Activated naive CD4-positive, alpha-beta T cell treated with anti-CD3 and anti-CD28 coated beads, Interleukin-2, amount 50 U/mL, for 24 hours (primary cell): ENCODE results near the gene MLLT6.

Experiments used
- H3K27ac Mint-ChIP-seq: one replicate; pipeline ENCODE4 v1.8.0; 2021; ENCODE audit warnings: mild to moderate bottlenecking, mixed read lengths
- H3K27me3 Mint-ChIP-seq: one replicate; pipeline ENCODE4 v1.8.0; 2021; ENCODE audit warnings: mixed read lengths
- H3K36me3 Mint-ChIP-seq: one replicate; pipeline ENCODE4 v1.8.0; 2021; ENCODE audit warnings: mixed read lengths
- H3K4me1 Mint-ChIP-seq: one replicate; pipeline ENCODE4 v1.8.0; 2021; ENCODE audit warnings: mixed read lengths
- H3K4me3 Mint-ChIP-seq: one replicate; pipeline ENCODE4 v1.8.0; 2021; ENCODE audit warnings: mild to moderate bottlenecking, mixed read lengths
- H3K9me3 Mint-ChIP-seq: one replicate; pipeline ENCODE4 v1.8.0; 2021; ENCODE audit warnings: mixed read lengths

MLLT6 gene

DNA sequence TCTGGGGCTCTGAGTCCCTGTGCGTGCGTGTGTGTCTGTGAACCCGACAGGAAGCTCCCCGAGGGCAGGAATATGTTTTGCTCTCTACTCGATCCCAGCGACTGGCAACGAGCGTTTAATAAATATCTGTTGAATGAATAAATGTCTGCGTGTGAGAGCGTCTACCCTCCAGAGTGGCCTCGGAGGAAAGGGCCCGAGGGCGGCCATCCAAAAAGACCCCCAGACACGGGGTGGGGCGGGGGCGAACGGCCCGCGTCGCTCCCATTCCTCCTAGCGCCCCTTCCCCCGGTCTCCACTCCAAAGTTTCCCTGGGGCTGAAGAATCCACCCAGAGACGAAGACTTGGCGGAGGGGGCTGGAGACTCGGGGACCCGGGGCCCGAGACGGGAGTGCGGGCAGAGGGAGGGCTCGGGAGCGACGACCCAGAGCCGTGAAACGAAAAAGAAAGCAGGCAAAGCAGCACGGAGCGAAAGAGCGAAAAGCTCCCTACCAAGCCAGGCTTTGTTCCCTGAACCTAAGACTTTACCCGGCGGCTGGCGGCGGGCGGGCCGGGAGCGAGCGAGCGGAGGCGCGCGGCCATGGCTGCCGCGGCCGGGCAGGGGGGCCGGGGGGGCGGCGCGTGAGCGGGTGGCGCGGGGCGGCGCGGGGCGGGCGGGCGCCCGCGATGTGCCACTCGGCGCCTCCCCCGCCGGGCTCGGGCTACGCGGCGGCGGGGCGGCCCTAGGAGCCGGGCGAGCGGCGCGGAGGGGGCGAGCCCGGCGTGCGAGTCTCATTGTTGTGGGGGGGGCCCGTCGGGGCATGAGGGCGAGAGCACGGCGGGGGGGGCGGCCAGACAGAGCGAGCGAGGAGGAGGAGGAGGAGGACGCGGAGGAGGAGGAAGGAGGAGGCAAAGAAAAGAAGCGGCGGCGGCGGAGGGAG, at the start of gene MLLT6:
Gene MLLT6, plus strand, starts transcription at position 668 of the 917 bp plus-strand sequence. CDS start 360 bp downstream, outside the sequence.
- Mint-ChIP-seq H3K4me1 (peaks cover 44% of the 10 kb centered on the region), H3K9me3 (no peaks in the 10 kb centered on the region), H3K27me3 (no peaks in the 10 kb centered on the region), H3K4me3 (peak within 1 kb of the TSS; percentile 97), H3K27ac (peak within 1 kb of the TSS; percentile 100), H3K36me3 (peaks cover 14% of the 10 kb centered on the region)

DNA sequence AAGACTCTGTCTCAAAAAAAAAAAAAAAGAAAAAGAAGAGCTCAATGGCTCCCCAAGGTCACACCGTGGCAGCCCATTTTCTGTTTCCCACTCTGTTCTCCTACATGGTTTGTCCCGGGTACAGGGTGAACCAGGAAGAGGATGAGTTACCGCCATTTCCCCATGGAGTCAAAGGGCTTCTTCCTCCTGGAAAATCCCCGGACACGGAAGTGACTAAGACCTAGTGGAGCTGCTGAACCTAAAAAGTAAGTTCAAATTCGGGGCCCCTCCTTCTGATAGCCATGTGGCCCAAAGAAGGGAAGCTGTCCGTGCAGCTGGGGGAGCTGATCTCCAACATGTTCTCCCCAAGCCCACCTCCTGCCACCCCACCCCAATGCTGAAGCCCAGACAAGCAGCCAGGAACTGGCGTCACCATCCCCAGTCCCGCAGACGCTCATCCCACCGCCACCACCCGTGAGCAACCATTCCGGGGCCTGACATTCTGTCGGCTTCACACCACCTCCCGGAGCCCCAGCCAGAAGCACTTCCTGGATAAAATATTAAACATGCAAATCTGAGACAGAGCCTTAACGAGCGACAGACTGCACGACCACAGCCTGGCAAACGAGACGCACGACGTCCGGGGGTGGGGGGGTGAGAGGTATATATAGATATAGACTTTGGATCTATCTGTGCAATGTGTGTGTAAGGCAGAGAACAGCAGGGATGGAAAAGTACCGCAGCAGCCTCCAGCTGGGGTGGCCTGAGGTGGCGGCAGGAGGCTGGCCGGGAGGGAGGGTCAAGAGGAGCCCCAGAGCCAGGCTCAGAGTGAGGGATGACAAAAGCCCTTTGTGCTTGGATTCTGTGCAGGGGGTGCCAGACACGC, 47.9 kb upstream of the MLLT6 start:
- Mint-ChIP-seq H3K27ac (no peak overlapping the region), H3K4me1 (peaks cover 20% of the 10 kb centered on the region), H3K9me3 (no peaks in the 10 kb centered on the region), H3K4me3 (no peak overlapping the region), H3K36me3 (no peaks in the 10 kb centered on the region), H3K27me3 (peaks cover 8% of the 10 kb centered on the region)

DNA sequence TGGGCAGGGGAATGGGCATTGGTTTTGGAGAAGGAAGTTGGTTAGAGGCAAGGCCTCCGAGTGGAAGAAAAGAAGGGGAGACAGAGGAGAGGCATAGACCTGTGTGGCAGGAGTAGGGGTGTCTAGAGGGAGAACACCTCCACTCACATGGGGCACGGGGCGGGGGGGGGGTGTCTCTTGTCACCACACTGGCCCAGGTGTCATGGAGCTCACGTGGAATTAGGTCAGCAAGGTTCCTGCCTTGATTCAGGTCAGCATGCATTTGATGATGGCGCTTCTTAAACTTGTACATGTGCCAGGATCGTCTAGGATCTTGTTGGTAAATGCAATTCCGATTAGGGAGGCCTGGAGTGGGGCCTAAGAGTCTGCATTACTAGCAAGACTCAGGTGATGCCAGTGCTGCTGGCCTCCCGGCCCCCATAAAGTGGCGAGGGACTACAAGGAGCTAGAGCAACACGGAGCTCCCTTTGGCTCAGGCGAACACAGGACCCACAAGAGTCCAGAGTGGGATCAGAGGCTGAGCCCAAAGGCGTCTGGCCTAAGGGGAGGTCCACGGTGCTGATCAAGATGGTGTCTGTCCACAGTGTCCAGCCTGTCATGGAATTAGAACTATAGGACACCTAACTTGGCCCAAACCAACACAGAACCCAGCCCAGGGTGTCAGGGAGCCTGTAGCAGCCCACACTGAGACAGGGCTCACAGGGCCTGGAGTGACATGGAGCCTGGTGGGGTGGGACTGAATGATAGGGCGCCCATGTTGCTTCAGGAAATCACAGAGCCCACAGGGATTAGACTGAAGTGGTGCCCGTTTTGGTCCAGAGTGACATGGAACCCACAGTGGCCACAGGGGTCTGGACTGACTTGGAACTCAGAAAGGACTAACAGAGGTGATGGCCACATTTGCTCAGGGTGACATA, 47.0 kb upstream of the MLLT6 start:
- H3K27ac Mint-ChIP-seq: no peak overlapping the region
- peaks cover 20% of the 10 kb centered on the region for H3K4me1 Mint-ChIP-seq
- H3K9me3 Mint-ChIP-seq: no peaks in the 10 kb centered on the region
- H3K27me3 Mint-ChIP-seq: peaks cover 8% of the 10 kb centered on the region
- H3K36me3 Mint-ChIP-seq: no peaks in the 10 kb centered on the region
- H3K4me3 Mint-ChIP-seq: no peak overlapping the region

DNA sequence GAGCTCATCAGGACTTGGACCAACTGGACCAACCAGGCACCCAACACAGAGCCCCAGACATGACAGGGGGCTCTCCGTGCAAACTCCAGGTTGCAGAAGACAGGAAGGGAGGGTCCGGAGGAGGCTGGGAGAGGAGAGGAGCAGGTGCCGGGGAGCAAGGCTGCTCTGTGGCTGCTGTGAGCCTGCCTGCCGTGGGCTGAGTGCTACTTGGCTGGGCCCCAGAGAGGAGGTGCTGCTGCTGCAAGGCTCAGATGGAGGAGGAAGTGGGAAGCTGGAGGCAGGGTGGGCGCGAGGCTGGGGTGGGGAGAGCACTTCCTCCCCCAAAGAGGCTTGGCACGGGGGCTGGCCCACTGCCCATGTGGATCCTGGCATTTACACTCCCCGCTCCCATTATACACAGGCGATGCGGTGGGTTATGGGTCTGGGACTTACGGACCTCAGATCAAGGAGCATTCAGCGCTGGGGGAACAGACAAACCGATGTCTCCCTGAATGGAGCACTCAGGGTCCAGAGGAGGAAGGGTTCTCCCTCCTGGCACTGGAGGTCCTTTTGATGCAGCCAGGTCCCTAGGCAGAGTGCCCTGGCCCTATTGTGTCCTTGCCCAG, 46.2 kb upstream of the MLLT6 start:
- Mint-ChIP-seq H3K27ac (no peak overlapping the region), H3K9me3 (no peaks in the 10 kb centered on the region), H3K27me3 (peaks cover 6% of the 10 kb centered on the region), H3K36me3 (no peaks in the 10 kb centered on the region), H3K4me3 (no peak overlapping the region), H3K4me1 (peaks cover 20% of the 10 kb centered on the region)

DNA sequence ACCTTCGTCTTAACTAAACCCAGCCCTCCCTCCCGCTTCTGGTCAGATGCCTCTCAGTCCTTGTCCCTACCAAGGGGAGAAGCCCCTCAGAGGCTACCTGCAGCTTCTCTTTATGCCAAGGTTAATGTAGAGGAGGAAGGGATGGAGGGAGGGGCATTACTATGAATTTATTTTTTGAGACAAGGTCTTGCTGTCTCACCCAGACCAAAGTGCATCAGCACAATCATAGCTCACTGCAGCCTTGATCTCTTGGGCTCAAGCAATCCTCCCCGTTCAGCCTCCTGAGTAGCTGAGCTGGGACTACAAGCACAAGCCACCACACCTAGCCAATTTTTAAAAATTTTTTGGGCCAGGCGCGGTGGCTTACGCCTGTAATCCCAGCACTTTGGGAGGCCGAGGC, 45.7 kb upstream of the MLLT6 start:
- no peak overlapping the region for H3K27ac Mint-ChIP-seq
- no peaks in the 10 kb centered on the region for H3K9me3 Mint-ChIP-seq
- H3K4me3 Mint-ChIP-seq: no peak overlapping the region
- H3K27me3 Mint-ChIP-seq: peaks cover 7% of the 10 kb centered on the region
- no peaks in the 10 kb centered on the region for H3K36me3 Mint-ChIP-seq
- peaks cover 14% of the 10 kb centered on the region for H3K4me1 Mint-ChIP-seq

DNA sequence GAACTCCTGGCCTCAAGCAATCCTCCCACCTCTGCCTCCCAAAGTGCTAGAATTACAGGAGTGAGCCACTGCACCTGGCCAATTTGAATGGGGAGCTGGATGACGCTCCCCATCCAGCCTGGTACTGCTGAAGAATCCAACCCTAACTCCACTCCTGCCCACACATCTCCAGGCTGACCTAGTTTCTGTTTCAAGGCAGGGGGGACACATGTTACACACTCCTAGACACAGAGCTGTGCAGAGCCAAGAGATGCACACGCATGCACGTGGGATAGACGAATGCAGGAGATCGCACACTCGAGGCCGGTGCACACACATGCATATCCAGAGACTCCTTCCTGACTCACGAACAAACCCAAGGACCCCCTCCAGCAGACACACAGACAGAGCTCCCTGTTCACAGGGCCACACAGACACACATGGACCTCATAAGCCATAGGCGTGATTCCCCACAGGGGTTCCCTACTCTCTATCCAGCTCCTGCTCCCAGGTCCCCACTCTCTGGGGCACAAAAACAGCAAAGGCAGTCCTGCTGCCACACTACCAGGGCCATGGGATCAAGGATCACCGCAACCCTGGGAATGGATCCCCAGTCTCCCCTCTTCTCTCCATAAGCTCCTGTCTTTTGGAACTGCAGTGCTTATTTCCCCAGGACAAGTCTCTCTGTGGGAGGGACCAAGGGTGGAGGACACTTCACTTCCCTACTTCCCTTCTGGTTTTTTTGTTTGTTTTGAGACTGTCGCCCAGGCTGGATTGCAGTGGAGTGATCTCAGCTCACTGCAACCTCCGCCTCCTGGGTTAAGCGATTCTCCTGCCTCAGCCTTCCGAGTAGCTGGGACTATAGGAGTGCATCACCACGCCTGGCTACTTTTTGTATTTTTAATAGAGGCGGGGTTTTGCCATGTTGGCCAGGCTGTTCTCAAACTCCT, 44.7 kb upstream of the MLLT6 start:
- Mint-ChIP-seq H3K4me1 (peaks cover 12% of the 10 kb centered on the region), H3K27ac (no peak overlapping the region), H3K9me3 (no peaks in the 10 kb centered on the region), H3K27me3 (peaks cover 7% of the 10 kb centered on the region), H3K36me3 (no peaks in the 10 kb centered on the region), H3K4me3 (no peak overlapping the region)

DNA sequence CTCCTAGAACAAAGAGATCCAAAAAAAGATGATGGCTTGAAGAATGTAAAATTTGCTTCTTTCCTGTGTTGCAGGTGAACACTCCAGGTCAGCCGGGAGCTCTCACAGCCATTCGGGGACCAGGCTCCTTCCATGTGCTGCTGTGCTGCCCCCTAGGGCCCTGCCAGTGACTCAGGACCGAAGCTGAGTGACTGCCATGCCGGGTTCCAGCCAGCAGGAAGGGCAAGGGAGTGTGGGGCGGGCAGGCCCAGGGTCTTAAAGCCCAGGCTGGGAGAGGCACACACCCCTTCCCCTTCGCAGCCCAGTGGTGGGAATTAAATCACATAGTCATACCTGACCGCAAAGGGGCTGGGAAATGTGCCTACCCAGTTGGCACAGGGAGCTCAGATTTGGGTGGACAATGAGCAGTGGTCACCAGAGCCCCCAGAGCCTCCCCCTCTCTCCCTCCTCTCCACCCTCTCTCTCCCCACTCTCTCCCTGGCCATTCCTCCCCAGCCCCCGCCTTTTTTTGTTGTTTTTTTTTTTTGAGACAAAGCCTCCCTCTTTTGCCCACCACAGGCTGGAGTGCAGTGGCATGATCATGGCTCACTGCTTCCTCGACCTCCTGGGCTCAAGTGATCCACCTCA, 41.8 kb upstream of the MLLT6 start:
- Mint-ChIP-seq H3K36me3 (no peaks in the 10 kb centered on the region), H3K27ac (no peak overlapping the region), H3K4me1 (peaks cover 4% of the 10 kb centered on the region), H3K4me3 (no peak overlapping the region), H3K9me3 (no peaks in the 10 kb centered on the region), H3K27me3 (peaks cover 10% of the 10 kb centered on the region)

DNA sequence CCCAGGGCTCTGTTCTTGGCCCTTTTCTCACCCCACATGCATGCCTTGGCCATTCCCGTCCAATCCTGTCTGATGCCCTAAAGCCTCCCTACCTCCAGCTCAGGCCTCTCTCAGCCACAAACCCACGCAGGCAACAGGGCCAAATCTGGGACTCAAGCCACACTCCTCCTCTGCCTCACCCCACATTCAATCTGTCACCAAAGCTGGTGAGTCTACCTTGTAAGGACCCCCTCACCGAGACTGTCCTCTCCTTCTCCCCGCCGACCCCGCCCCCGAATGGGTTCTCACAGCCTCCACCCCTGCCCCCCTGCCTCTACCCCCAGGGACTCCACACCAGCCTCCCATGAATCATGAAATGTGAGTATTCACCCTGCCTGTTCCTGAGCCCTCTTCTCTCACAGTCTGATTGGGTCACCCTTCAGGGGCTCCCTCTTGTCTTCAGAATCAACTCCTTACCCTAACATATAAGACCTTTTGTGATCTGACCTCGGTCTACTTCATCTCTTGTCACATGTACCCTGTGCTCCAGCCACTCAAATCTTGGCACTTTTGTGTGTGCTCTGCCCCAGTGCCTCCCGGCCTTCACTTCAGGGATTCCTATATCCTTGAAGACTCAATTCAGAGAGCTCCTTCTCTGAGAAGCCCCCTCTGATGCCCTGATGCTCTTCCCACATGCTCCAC, 41.0 kb upstream of the MLLT6 start:
- Mint-ChIP-seq H3K4me1 (no peaks in the 10 kb centered on the region), H3K27ac (no peak overlapping the region), H3K27me3 (peaks cover 15% of the 10 kb centered on the region), H3K36me3 (no peaks in the 10 kb centered on the region), H3K4me3 (no peak overlapping the region), H3K9me3 (no peaks in the 10 kb centered on the region)

DNA sequence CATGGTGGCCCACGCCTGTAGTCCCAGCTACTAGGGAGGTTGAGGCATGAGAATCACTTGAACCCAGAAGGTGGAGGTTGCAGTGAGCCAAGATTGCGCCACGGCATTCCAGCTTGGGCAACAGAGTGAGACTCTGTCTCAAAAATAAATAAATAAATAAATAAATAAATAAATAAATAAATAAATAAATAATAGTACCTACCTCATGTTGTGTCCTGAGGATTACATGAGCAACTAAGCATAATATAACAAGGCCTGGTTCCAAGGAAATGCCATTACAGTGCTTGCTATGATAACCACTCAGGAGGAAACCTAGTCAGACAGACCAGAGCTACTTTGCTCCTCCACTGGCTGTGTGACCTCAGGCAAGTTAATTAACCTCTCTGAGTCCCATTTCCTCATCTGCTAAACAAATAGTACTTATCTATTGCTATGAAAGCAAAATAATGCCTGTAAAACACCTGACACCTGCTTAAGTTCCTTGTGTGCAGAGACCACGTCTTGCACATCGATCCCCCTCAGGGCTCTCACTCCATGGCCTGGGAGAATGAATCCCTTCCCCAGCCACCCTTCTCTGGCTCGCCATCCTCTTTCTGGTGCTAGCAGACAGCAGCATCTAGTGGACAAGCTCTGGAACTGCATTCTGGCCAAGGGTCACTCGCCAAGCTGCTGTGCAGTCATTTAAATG, 37.8 kb upstream of the MLLT6 start:
- peak overlapping the region; percentile 9 for H3K27ac Mint-ChIP-seq
- no peak overlapping the region for H3K4me3 Mint-ChIP-seq
- peaks cover 14% of the 10 kb centered on the region for H3K4me1 Mint-ChIP-seq
- H3K27me3 Mint-ChIP-seq: peaks cover 30% of the 10 kb centered on the region
- no peaks in the 10 kb centered on the region for H3K36me3 Mint-ChIP-seq
- no peaks in the 10 kb centered on the region for H3K9me3 Mint-ChIP-seq

DNA sequence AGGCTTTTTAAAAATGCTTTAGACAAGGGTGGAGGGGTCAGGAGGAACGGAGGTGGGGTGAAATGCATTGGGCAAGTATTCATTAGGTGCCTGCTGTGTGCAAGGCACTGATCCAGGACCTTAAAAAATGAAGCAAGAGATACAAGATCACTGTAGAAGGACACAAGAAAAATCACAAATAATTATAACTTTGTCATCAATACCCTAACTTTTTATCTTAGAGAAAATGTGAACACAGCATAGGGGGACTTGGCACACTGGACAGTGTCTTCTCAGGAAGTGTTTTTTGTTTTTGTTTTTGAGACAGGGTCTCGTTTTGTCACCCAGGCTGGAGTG, 37.3 kb upstream of the MLLT6 start:
- H3K9me3 Mint-ChIP-seq: no peaks in the 10 kb centered on the region
- H3K4me1 Mint-ChIP-seq: peaks cover 16% of the 10 kb centered on the region
- H3K4me3 Mint-ChIP-seq: no peak overlapping the region
- H3K27me3 Mint-ChIP-seq: peaks cover 30% of the 10 kb centered on the region
- peak overlapping the region; percentile 9 for H3K27ac Mint-ChIP-seq
- H3K36me3 Mint-ChIP-seq: no peaks in the 10 kb centered on the region

DNA sequence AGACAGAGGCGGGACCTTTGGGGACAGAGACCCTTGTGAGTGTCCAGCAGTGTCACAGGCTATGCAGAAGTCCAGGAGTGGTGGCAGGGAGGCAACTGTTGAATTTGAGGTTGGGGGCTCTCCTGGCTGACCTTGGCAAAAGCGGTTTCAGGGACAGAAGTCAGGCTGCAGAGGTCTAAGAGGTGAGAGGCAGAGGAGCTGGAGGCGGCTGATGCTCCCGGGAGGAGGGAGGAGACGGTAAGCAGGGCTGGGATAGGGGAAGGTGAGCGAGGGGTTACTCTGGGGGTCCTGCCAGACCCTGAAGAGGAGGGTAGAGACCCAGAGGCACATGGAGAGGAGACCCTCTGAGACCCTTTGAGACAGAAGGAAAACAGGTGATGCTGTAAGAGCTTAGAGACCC, 35.6 kb upstream of the MLLT6 start:
- Mint-ChIP-seq H3K36me3 (no peaks in the 10 kb centered on the region), H3K9me3 (no peaks in the 10 kb centered on the region), H3K27me3 (peaks cover 26% of the 10 kb centered on the region), H3K4me1 (peaks cover 16% of the 10 kb centered on the region), H3K4me3 (no peak overlapping the region), H3K27ac (peak overlapping the region; percentile 66)

DNA sequence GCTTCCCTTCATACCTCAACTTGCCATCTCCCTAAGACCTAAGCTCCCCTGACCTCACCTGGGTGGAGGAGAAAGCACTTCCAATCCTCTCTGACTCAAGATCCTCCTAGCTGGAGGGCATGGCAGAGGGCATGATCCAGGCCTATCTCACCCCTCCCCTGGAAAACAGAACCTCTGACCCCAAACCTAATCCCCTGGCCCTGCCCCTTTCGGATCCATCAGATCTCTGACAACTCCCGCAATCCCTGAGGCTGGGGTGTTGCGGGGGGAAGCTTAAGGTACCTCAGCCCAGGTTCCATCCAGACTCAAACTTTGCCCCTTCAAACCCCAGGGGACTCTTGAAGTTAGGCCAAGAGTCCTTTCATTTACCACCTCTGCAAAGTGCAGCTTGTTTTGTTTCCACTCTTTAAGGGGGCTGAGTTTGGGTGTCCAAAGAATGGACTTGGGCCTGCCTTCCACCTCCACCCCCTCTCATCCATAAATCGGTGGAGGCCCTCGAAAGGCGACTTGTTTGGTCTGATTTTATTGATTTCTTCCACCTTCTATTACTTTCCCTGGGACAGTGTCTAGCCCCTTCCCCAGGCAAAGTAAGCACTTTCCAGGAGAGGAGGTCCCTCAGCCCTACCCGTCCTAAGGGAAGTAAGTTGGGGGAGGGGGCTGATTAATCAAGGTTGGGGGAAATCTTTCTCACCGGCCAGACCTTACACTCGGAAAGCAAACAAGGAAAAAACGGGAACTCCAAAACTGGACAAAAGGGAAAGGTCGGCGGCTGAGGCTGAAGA, 32.9 kb upstream of the MLLT6 start:
- H3K4me1 Mint-ChIP-seq: peaks cover 39% of the 10 kb centered on the region
- H3K36me3 Mint-ChIP-seq: no peaks in the 10 kb centered on the region
- peak overlapping the region; percentile 55 for H3K27ac Mint-ChIP-seq
- no peaks in the 10 kb centered on the region for H3K9me3 Mint-ChIP-seq
- peak overlapping the region; percentile 84 for H3K4me3 Mint-ChIP-seq
- peaks cover 26% of the 10 kb centered on the region for H3K27me3 Mint-ChIP-seq
